Activated naive CD4-positive, alpha-beta T cell treated with anti-CD3 and anti-CD28 coated beads, Interleukin-2, amount 10 ng/mL, durations not matched to agents 7 days and 5 days (primary cell): ENCODE measurements around the gene TFDP1.

Experiments used
- CTCF ChIA-PET: fragments of 350-600 bp; sonication (Branson Sonifier 250); formaldehyde crosslinking; loops from one replicate; lab custom pipeline; 2021; ENCODE audit warnings: antibody characterized with exemption; lab: Charles Lee
- DNase-seq: peaks from one replicate; pipeline ENCODE4 v3.0.0-alpha.2; 2020
- H3K27ac Mint-ChIP-seq: one replicate; pipeline ENCODE4 v1.8.0; 2021; ENCODE audit warnings: mild to moderate bottlenecking, moderate library complexity, mixed read lengths
- H3K27me3 Mint-ChIP-seq: one replicate; pipeline ENCODE4 v1.8.0; 2021; ENCODE audit warnings: mild to moderate bottlenecking, mixed read lengths
- H3K36me3 Mint-ChIP-seq: one replicate; pipeline ENCODE4 v1.8.0; 2021; ENCODE audit warnings: mixed read lengths
- H3K4me1 Mint-ChIP-seq: one replicate; pipeline ENCODE4 v1.8.0; 2021; ENCODE audit warnings: mixed read lengths
- H3K4me3 Mint-ChIP-seq: one replicate; pipeline ENCODE4 v1.8.0; 2021; ENCODE audit warnings: mild to moderate bottlenecking, moderate library complexity, mixed read lengths
- H3K9me3 Mint-ChIP-seq: one replicate; pipeline ENCODE4 v1.8.0; 2021; ENCODE audit warnings: mixed read lengths

TFDP1 gene

DNA sequence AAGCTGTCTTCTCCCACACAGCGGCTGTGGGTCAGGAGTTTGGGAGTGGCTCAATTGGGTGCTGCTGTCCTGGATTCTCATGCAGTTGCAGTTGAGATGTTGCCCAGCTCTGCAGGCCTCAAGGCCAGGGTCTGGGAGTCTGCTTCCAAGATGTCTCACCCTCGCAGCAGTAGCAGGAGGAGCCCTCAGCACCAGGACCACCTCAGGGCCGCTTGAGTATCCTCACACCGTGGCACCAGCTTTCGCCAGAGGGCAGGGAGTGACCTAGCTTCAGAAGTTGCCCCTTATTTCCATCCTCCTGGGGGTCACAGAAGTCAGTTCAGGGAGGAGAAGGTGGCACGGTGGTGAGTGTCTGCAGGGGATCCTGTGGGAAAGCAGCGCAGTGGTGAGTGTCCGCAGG is 20.9 kb downstream of the TFDP1 start:
- DNase-seq, result no peak
- CTCF ChIA-PET, result interaction anchor here (0.7 kb wide), 1 partner anchor 187 kb away, joined by 3 read pairs; no protein-coding TSS in a partner anchor
- no peaks in the 10 kb centered on the region for H3K9me3 Mint-ChIP-seq
- peak overlapping the region; percentile 33 for H3K27ac Mint-ChIP-seq
- H3K4me3 Mint-ChIP-seq, result no peak overlapping the region
- no peaks in the 10 kb centered on the region for H3K27me3 Mint-ChIP-seq
- peaks cover 16% of the 10 kb centered on the region for H3K4me1 Mint-ChIP-seq
- H3K36me3 Mint-ChIP-seq, result peaks cover 24% of the 10 kb centered on the region

DNA sequence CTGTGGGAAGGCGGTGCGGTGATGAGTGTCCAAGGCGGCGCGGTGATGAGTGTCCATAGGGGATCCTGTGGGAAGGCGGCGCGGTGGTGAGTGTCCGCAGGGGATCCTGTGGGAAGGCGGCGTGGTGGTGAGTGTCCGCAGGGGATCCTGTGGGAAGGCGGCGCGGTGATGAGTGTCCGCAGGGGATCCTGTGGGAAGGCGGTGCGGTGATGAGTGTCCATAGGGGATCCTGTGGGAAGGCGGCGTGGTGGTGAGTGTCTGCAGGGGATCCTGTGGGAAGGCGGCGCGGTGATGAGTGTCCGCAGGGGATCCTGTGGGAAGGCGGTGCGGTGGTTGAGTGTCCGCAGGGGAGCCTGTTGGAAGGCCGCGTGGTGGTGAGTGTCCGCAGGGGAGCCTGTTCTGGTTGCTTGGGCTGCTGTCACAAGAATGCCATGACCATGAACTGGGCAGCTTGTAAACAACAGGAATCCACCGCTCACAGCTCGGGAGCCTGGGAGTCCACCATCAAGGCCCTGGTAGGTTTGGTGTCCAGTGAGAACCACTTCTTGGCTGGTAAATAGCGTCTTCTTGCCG is 21.4 kb downstream of the TFDP1 start:
- Mint-ChIP-seq H3K9me3 (no peaks in the 10 kb centered on the region), H3K36me3 (peaks cover 26% of the 10 kb centered on the region), H3K27me3 (no peaks in the 10 kb centered on the region), H3K4me1 (peaks cover 16% of the 10 kb centered on the region), H3K27ac (peak overlapping the region; percentile 33), H3K4me3 (no peak overlapping the region)
- DNase-seq, result no peak
- CTCF ChIA-PET, result interaction anchor here (0.7 kb wide), 1 partner anchor 187 kb away, joined by 3 read pairs; no protein-coding TSS in a partner anchor

DNA sequence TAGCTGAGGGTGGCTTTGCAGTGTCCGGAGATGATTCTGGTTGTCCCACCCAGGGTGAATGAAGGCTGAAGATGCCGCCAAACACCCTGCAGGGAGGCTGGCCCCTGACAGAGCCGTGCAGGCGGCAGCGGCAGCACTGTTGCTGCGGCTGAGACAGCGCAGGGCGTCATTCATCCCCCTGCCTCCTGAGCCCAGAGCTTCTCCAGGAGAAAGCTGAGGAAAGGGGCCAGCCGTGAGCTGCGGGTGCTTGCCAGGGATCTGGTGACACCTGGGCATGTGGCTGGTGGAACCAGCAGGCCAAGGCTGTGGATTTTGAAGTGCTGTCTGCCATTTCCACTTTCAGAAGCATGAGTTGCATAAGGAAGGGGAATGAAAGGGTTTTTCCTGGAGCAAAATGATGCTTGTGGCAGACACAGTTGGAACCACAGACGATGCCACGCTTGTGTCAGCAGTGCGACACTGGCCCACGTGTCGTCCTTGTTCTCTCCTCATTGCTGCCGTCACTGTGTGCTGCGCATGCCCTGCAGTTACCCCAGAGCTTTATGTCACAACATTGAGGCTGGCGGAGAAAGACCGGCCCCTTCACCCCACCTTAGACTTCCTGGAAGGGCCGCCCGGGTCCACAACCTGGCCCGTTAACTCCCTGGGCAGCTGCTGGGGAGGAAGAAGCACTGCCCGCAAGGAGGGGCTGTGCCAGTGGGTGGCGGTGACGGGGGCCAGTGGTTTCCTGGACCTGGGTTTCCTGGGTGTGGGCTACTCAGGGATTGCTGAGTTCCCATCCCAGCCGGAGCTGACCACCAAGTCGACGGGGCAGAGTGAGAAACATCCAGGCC is 22.7 kb downstream of the TFDP1 start:
- H3K9me3 Mint-ChIP-seq, result no peaks in the 10 kb centered on the region
- H3K27me3 Mint-ChIP-seq, result no peaks in the 10 kb centered on the region
- peaks cover 13% of the 10 kb centered on the region for H3K4me1 Mint-ChIP-seq
- no peak for DNase-seq
- H3K4me3 Mint-ChIP-seq, result no peak overlapping the region
- CTCF ChIA-PET, result no interaction called here
- peaks cover 35% of the 10 kb centered on the region for H3K36me3 Mint-ChIP-seq
- no peak overlapping the region for H3K27ac Mint-ChIP-seq

DNA sequence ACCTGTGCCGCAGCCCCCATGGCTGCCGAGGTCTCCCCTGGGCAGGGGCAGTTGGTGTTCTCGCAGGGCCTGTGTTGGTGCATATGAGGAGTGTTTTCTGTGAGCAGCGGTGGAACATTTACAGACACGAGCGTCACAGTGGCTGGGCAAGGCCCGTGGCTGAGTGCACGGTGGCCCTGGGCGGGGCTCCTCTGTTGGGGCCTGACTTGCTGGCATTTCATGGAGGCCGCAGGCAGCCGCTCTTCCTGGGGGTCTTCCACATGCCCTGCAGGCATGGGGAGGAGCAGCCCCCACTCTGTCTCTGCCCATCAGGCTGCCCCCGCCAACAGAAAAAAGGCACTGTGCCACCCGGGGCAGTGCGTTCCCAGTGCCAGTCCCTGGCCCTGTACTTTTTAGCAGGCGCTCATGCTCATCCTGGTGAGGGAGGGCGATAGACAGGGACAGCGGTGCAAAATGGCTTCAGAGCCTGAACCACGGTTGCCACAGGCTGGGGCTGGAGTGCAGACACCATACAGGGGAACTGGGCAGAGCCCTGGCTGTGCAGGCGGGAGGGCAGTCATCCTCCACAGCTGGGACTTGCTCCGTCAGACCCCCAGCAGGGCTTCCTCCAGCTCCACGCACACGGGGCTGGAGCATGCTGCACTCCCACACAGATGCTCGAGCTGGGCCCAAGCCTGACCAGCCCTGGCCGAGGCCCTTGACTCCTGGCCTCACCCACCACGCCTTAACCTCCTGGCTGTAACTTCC is 23.5 kb downstream of the TFDP1 start:
- no peak for DNase-seq
- Mint-ChIP-seq H3K9me3 (no peaks in the 10 kb centered on the region), H3K4me3 (no peak overlapping the region), H3K4me1 (peaks cover 13% of the 10 kb centered on the region), H3K27ac (no peak overlapping the region), H3K27me3 (no peaks in the 10 kb centered on the region), H3K36me3 (peaks cover 39% of the 10 kb centered on the region)
- CTCF ChIA-PET, result no interaction called here

DNA sequence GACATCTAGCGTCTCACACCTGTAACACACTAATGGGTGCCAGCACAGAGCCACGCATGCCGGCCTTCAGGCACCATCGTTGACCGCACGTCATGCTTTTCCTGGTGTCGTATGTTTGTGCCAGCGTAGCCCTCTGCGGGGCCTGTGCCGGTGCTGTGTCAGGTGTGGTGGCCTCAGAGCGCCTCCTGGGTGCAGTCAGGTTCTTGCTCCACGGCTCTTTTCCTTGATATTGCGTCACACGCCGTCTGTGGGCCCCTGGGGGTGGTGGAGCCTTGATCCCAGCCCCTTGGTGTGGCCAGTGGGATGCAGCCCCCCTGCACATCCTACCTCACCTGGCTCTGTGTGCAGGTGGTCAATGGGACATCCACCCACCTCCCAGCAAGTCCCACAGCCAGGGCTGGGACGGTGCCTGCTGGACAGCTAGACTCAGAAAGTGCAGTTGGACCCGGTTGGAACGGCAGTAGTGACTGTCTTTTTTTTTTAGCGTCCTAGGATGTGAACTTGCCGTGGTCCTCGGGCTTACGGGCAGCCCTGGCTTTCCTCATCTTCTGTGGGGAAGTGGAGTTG is 24.5 kb downstream of the TFDP1 start:
- CTCF ChIA-PET, result no interaction called here
- Mint-ChIP-seq H3K36me3 (peaks cover 39% of the 10 kb centered on the region), H3K27me3 (no peaks in the 10 kb centered on the region), H3K4me1 (peaks cover 13% of the 10 kb centered on the region), H3K4me3 (no peak overlapping the region), H3K9me3 (no peaks in the 10 kb centered on the region), H3K27ac (no peak overlapping the region)
- no peak for DNase-seq

DNA sequence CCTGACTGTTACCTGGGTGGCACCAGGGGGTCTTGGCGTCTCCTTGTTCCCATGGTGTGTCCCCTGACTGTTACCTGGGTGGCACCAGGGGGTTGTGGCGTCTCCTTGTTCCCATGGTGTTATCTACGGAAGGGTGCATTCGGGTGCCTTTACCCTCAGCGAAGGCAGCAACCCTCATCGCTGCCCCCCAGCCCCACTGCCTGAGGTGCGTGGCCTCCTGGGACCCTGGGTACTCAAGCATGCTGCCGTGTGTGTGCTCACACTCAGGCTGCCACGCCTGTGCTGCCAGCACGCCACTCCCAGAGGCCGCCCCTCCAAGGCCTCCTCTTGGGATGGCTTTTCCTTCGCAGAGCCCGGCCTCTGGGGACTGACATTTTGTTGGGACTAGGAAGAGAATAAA is 25.1 kb downstream of the TFDP1 start:
- CTCF ChIA-PET, result no interaction called here
- no peak for DNase-seq
- Mint-ChIP-seq H3K36me3 (peaks cover 39% of the 10 kb centered on the region), H3K9me3 (no peaks in the 10 kb centered on the region), H3K27me3 (no peaks in the 10 kb centered on the region), H3K27ac (no peak overlapping the region), H3K4me3 (no peak overlapping the region), H3K4me1 (peaks cover 13% of the 10 kb centered on the region)

DNA sequence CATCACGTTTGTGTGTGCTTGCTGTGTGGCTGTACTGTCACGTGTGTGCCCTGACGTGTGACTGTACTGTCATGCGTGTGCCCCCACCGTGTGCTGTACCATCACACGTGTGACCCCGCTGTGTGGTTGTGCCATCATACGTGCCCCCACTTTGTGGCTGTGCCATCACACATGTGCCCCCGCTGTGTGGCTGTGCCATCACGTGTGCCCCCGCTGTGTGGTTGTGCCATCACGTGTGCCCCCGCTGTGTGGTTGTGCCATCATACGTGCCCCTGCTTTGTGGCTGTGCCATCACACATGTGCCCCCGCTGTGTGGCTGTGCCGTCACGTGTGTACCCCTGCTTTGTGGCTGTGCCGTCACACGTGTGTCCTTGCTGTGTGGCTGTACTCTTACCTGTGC is 25.7 kb downstream of the TFDP1 start:
- no peaks in the 10 kb centered on the region for H3K9me3 Mint-ChIP-seq
- DNase-seq, result no peak
- peaks cover 34% of the 10 kb centered on the region for H3K36me3 Mint-ChIP-seq
- H3K4me3 Mint-ChIP-seq, result no peak overlapping the region
- H3K27me3 Mint-ChIP-seq, result no peaks in the 10 kb centered on the region
- CTCF ChIA-PET, result no interaction called here
- H3K27ac Mint-ChIP-seq, result no peak overlapping the region
- H3K4me1 Mint-ChIP-seq, result peaks cover 7% of the 10 kb centered on the region

DNA sequence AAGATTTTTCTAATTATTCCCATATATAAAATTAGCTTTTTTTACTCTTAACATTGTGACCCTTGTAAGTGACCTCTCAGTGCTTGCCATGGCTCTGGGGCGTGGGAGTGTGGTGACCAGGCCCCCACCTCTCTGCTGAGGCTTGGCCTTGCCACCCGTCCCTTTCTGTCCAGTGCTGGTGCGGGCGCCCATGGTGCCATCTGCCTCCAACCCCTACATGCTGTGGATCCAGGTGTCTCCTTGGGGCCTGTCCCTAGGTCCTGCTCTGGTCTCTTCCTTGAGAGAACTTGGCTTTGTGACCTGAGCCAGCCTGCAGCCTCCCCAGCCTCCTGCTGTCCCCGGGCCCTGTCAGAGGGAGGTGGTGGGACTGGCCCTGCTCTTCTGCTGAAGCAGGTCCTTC is 27.4 kb downstream of the TFDP1 start:
- no peaks in the 10 kb centered on the region for H3K9me3 Mint-ChIP-seq
- CTCF ChIA-PET, result interaction anchor here (1.0 kb wide), 1 partner anchor 10 kb away, joined by 3 read pairs; no protein-coding TSS in a partner anchor
- H3K4me3 Mint-ChIP-seq, result no peak overlapping the region
- no peak overlapping the region for H3K27ac Mint-ChIP-seq
- no peaks in the 10 kb centered on the region for H3K27me3 Mint-ChIP-seq
- no peak for DNase-seq
- H3K4me1 Mint-ChIP-seq, result no peaks in the 10 kb centered on the region
- H3K36me3 Mint-ChIP-seq, result peaks cover 27% of the 10 kb centered on the region

DNA sequence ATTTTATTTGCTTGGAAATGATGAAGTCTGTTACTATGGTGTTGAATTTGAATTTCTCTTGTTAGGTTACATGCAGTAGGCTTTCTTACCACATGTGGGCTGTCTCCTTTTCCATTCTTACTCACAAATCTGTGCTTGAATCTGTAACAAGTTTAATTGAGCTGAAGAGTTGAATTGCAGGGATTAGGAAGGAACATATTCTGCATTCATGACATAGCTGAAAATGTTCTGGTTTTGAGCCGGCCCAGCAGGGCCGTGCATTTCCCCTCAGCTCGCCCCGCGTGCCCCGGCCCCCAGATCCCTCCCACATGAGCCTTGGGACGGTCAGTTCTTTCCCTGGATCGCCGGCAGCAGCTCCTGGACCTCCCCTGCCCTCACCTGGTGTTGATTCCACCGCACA is 28.1 kb downstream of the TFDP1 start:
- DNase-seq, result no peak
- H3K4me3 Mint-ChIP-seq, result no peak overlapping the region
- no peaks in the 10 kb centered on the region for H3K9me3 Mint-ChIP-seq
- peaks cover 27% of the 10 kb centered on the region for H3K36me3 Mint-ChIP-seq
- no peaks in the 10 kb centered on the region for H3K27me3 Mint-ChIP-seq
- no peaks in the 10 kb centered on the region for H3K4me1 Mint-ChIP-seq
- no peak overlapping the region for H3K27ac Mint-ChIP-seq
- CTCF ChIA-PET, result interaction anchor here (0.6 to 1.0 kb wide), 2 partner anchors 9 to 274 kb away, joined by 3 read pairs; no protein-coding TSS in a partner anchor

DNA sequence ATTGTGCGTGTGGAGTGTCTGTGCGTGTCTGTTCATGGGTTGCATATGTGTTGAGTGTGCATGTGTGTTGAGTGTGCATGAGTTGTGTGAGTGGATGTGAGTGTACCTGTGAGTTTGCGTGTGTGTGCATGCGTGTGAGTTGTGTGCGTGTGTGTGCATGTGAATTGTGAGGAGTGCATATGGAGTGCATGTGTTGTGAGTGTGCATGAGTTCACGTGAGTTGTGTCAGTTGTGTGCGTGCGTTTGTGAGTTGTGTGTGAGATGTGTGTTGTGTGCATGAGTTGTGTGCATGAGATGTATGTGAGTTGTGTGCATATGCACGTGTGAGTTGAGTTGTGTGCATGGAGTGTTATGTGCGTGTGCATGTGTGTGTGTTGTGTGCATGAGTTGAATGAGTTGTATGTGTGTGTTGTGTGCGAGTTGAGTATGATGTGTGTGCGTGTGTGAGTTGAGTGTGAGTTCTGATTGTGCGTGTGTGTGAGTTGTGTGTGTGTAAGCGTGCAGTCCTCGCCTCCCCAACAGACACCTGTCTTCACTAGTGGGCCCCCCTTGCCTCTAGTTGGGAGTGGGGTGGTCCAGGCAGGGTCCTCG is 29.3 kb downstream of the TFDP1 start:
- Mint-ChIP-seq H3K27me3 (no peaks in the 10 kb centered on the region), H3K4me1 (no peaks in the 10 kb centered on the region), H3K9me3 (no peaks in the 10 kb centered on the region), H3K36me3 (peaks cover 28% of the 10 kb centered on the region), H3K27ac (no peak overlapping the region), H3K4me3 (no peak overlapping the region)
- CTCF ChIA-PET, result no interaction called here
- DNase-seq, result no peak

DNA sequence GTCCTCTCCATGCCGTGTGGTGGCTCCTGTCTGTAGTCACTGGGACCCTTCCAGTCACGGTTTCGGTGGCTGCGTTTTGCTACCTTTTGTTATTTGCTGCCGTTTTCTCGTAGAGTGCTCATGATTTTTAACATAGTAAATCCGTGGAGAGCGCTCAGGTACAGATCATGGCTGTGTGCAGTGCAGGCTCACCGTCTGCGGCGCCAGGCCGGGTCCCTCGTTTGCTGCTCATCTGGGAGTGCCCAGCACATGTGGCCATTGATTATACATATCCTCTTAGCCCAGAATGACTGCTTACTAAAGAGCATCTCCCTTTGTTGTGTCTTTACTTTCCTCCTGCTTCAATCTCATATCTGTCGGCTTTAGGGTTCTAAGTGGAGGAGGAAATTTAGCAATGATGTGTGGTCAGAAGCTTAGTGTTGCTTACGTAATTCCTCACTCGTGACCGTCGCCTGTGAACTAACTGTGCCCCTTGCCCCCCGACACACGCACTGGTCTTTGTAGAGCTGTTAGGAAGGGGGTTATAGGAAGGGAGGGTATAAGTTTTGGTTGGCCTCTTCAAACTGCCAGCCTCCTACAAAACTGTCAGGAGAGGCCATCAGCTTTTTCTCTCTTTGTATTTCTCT is 31.8 kb downstream of the TFDP1 start:
- no peak overlapping the region for H3K4me3 Mint-ChIP-seq
- no peak for DNase-seq
- peaks cover 16% of the 10 kb centered on the region for H3K36me3 Mint-ChIP-seq
- H3K27ac Mint-ChIP-seq, result no peak overlapping the region
- H3K4me1 Mint-ChIP-seq, result no peaks in the 10 kb centered on the region
- no peaks in the 10 kb centered on the region for H3K27me3 Mint-ChIP-seq
- no peaks in the 10 kb centered on the region for H3K9me3 Mint-ChIP-seq
- CTCF ChIA-PET, result no interaction called here

DNA sequence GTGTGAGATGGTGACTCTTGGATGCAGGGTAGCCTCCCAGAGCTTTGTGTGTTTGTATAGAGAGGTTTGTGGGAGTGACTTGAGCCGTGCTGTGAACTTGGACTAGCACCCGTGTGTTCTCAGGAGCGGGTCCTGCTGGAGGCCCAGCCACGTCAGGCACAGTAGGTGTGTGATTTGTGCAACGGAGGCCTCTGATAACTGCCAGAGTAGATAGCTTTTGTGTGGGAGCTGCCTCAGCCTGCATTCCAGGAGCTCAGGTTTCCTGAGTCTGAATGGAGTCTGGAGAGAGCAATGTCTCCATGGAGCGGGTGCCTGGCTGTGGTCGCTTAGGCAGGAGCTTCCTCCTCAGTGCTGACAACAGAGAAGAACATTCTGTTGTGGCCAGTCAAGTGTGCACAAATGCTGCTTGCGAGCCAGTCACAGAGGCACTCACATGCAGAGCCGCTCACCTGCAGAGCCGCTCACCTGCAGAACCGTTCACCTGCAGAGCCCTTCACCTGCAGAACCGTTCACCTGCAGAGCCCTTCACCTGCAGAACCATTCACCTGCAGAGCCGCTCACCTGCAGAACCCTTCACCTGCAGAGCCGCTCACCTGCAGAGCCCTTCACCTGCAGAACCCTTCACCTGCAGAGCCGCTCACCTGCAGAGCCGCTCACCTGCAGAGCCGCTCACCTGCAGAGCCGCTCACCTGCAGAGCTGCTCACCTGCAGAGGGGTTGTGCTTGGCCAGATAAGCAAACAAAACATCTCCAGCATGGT is 32.6 kb downstream of the TFDP1 start:
- Mint-ChIP-seq H3K27me3 (no peaks in the 10 kb centered on the region), H3K4me3 (no peak overlapping the region), H3K36me3 (peaks cover 10% of the 10 kb centered on the region), H3K4me1 (no peaks in the 10 kb centered on the region), H3K9me3 (no peaks in the 10 kb centered on the region), H3K27ac (no peak overlapping the region)
- DNase-seq, result no peak
- CTCF ChIA-PET, result no interaction called here

DNA sequence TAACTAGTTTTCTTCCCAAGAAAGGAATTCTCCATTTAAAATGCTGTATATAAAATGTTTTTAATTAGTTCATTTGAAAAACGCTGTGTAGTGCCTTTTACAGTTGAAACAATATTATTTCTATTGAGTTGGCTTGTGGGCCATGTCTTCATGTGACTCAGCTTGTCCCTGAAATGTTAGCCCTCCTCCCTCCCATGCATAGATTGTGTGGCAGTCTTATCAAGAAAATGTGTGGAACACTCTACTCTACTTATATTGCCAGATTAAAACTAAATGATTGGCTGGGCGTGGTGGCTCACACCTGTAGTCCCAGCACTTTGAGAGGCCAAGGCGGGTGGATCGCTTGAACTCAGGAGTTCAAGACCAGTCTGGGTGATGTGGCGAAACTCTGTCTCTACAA is 33.4 kb downstream of the TFDP1 start:
- CTCF ChIA-PET, result no interaction called here
- DNase-seq, result no peak
- Mint-ChIP-seq H3K36me3 (peaks cover 13% of the 10 kb centered on the region), H3K4me1 (no peaks in the 10 kb centered on the region), H3K27me3 (no peaks in the 10 kb centered on the region), H3K9me3 (no peaks in the 10 kb centered on the region), H3K4me3 (no peak overlapping the region), H3K27ac (no peak overlapping the region)
